GM03348 (cell line): ENCODE measurements around the gene SMYD5.
"Not testable (repeated sequence)": the region's sequence is repeated elsewhere in the genome, so short reads cannot be mapped to it uniquely, and the experiment has no call there.

Experiments
- DNase-seq: peaks from one replicate; pipeline ENCODE4 v3.0.0; 2012; ENCODE audit warnings: low spot score

SMYD5 gene

DNA sequence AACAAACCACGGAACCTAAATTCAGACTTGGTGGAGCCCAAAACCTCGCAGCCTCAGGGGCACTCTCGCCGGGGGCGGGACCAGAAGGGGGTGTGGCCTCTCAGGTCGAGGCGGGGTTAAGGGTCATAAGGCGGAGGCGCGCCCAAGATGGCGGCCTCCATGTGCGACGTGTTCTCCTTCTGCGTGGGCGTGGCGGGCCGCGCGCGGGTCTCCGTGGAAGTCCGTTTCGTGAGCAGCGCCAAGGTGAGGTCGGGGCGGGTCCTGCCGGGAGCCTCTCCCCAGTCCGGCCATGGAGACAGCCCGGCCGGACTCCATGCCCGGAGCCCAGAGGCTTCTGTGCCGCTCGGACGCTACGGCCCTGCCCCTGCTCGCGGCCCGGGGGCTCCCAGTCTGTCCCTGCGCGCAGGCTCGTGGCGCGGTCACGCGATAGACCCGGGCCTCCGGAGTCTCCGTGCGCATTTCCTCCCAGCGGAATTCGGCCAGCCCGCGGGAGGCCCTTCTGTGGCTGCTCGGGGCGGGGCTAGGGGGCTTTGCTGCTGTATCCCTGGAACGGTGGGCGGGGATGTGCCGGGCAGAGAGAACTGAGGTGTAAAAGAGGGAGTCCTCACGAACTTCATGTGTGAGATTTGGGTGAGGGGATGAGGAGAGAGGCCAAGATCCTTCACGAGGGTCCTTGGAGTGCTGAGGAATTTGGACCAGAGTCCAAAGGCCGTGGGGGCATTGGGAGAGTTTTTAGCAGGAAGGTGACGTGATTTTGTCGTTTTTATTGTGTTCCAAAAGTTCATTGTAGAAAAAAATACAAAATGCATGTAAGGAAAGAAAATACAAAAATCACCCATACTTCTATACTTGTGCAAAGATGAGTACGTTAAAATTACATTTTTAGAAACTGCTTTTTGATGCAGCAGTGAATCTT is at the start of gene SMYD5:
TSS of gene SMYD5 (plus strand) at position 126 of the 916 bp plus-strand sequence. CDS start at position 148, 22 bp downstream.
- peak; percentile 96 for DNase-seq

DNA sequence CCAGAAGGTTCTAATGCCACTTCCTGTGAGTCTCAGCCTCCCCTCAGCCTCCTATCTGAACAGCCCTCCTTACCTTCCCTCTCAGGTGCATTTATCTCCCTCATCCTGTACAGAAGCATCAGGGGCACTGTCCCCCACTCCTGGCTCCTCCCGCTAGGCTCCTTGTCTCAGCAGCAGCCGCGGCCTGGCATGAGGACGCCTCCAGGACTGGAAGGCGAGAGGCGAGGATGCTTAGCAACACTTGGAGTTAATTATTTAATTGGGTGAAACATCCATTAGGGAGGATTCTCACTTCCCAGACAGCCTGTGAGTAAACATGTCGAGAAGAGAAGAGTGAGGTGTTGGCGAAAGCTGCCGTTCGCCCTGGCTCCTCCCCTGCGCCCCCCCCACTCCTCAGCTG is 48.1 kb upstream of the SMYD5 start:
- DNase-seq: not testable (repeated sequence)

DNA sequence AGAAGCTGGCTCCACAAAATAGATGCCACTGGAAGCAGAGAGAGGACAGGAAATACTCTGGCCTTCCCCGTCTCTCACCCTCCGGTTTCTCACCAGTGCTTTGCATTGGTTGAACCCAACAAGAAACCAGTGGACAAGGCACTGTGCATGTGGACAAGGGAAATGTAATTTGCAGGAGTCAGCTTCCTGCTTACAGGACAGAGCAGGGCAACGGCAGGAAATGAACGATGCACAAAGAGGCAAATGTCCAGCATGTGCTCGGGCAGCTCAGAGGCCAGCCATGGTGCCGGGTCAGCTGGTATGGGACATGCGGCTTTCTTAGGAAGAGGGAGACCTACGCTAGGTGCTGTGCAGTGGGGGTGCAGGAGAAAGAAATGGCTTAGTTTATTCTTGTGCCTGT is 47.2 kb upstream of the SMYD5 start:
- DNase-seq: not testable (repeated sequence)

DNA sequence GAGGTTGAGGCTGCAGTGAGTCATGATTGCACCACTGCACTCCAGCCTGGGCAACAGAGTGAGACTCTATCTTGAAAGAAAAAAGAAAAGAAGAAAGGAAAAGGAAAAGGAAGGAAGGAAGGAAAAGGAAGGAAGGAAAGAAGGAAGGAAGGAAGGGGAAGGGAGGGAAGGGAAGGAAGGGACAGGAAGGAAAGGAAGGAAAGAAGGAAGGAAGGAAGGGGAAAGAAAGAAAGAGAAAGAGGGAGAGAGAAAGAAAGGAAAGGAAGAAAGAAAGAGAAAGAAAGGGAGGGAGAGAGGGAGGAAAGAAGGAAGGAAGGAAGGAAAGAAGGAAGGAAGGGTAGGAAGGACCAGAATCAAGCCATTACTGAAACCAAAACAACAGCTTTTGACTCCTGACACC is 45.7 kb upstream of the SMYD5 start:
- DNase-seq: not testable (repeated sequence)

DNA sequence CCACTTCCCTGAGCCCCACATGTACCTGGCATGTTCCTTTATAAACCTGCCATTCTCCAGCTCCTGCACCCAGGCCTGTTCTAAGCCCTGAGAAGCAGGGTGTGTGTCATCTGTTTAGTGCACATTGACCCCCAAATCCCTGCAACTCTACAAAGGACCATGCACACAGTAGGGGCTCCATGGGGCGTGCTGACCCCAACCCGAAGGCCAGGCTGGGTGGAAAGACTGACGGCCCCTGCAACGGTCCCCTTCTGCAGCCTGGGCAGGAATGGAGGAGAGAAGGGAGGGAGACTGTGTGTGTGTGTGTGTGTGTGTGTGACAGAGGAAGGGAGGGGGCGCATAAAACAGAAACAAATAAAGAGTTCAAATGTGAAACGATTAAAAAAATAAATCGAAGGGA is 43.7 kb upstream of the SMYD5 start:
- not testable (repeated sequence) for DNase-seq

DNA sequence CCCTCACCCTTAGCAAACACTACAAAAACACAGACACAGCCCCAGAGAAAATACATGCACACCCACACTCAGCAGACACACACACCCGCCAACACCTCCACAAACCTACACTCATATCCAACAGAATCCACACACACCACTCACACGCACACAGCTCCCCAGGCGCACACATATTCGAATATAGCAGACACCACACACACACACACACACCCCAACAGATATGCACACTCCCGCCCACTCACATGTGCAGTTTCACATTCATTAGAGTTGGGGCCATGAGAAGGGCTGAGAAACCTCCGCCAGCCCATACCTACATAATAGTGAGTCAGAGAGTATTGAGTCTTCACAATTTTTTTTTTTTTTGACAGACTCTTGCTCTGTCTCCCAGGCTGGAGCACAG is 41.1 kb upstream of the SMYD5 start:
- DNase-seq: no peak

DNA sequence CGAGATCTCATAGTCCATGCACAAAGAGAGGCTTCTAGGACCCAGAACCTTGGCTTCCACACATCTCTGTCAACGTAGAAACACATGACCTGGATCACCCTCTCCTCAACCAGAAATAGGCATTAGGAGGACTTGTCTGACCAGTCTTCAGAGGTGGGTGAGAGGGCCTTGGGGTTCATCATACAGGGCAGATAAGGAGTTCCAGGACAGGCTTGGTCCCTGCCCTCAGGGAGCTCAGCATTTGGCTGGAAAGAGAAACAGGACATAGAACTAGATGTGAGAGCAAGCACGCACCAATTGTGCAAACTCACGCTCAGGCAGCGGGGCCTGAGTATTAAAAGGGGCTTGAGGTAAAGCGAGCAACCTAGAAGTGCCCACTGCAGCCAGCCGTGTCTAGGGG is 40.3 kb upstream of the SMYD5 start:
- DNase-seq: no peak

DNA sequence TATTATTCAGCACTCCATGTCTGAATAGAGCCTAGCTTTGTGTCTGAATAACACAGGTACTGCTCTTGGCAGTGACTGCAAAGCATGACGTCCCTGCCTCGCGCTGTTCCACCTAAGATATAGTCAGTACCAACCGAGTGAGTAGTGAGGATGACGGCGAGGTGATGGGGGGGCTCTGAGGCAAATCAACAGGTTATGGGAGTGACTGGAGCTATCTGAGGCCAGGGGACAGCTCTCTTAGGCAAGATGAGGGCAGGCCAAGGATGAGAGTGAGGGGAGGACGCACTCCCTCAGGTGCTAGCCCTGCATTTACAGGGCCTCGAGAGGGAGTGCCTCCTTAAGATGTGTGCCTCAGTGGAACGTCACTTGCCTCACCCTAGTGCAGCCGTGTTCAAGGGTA is 39.8 kb upstream of the SMYD5 start:
- no peak for DNase-seq

DNA sequence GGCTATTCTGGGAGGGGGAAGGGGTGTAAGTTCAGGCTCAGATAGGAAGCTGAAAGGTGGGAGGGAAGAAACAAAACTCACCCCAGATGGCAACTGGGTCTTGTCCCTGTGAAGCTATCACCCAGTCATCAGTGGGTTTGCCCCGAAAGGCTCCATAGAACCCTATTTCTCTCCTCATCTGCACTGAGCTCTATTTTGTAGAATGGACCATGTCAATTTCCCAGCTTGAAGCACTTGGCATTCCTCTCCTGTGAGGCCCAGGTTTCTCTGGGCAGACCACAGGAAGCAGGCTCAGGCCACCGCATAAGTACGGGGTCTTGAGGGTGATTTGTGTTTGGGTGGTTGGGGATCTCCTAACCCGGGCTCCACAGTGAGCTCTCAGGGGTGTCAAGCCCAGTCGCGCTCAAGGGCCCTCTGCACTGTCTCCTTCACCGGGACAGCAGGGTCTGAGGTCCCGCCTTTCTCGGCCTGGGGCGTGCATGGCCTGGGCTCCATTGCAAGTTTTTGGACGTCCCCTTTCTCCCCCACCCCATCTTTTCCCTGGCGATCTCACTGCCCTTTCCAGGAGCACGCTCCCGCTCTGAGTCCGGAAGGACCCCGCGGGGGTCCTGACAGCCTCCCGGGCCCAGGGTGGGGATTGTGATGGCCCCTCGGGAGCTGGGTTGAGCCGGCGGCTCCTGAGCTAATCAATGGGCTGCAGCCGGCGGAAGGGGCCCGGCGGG is 38.9 kb upstream of the SMYD5 start:
- no peak for DNase-seq

DNA sequence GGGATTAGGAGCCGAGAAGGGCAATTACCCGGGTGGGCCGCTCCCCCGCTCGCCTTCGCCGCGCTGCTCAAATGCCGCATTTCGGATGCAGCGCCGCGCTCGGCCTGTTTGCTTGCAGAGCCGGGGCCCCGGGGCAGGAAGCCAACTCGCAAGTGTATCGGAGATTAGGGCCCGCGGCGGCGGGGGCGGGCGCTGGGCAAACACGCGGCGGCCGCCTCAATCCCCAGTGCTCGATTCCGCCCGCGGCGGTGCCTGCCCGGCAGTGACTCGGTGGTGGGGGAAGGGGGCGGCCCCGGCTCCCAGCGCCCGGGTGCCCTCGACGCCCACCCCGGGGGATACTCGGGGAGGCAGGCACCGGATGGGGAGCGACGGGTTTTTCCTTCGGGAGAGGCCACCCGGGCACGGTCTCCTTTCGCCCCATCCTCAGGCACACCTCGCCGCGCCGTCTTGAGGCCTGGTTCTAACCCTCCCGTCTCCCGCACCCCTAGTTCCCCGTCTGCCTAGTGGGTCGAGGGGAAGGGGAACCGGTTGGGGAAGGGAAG is 38.3 kb upstream of the SMYD5 start:
- peak; percentile 83 for DNase-seq

DNA sequence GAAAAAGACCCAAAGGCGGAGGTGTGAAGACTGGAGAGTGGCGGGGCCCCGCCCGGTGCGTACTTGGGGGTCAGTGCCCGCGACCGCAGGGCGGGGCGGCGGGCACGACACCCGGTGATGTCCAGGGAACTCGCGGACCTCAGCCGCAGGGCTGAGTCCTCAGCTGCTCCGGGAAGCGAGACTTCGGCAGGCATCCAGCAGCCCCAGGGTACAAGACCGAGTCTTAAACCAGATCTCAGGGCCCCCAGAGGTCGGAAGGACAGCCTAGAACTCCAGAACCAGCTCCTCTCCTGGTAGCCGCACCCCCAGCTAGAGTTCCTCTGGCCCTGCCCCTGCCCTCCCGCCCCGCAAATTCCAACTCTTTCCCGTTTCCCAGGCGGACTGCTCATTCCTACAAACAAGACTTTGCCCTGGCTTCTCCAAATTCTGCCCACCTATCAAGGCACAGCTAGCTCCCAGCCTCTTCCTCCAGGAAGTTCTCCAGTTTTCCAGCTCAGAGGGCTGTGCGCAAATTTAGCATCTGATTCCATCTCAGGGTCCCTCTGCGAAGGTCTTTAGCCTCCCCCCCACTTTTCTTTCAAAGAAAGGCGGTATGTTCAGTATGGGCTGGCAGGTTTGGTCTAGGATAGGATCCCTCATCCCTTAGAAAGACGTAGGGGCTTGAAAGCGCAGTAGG is 37.7 kb upstream of the SMYD5 start:
- peak; percentile 34 for DNase-seq

DNA sequence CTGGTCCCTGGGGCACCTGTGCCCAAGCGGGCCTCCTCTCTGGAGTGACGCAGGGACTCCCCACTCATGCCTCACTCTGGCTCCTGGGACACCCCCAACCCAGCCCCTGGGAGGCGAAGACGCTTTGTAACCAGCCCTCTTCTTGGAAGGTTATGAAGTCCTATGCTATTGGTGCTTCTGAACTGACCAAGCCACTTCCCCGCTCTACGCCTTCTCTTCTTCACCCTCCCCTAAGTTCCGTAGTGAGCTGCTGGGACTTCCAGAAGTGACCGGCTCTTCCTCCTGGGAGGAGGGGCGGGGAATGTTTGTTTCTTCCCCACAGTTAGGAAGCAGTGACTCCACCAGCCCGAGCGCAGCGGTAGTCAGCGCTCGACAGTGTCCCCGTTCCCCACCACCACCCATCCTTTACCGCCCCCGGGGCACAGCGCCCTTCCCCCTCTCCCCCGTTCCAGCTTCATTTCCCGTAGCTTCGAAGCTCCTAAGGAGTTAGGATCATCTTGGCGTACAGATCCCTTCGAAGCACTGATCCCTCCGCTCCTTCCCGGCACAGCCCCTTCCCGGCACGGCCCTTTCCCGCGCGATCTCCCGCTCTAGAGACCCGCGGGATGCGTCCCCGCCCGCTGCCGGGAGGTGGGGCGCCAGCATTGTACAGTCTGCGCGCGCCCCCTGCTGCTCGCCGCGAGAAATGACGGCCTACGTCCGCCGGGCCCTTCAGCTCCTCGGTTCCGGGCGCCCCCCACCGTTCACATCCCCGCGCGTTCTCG is 37.0 kb upstream of the SMYD5 start:
- peak; percentile 98 for DNase-seq

DNA sequence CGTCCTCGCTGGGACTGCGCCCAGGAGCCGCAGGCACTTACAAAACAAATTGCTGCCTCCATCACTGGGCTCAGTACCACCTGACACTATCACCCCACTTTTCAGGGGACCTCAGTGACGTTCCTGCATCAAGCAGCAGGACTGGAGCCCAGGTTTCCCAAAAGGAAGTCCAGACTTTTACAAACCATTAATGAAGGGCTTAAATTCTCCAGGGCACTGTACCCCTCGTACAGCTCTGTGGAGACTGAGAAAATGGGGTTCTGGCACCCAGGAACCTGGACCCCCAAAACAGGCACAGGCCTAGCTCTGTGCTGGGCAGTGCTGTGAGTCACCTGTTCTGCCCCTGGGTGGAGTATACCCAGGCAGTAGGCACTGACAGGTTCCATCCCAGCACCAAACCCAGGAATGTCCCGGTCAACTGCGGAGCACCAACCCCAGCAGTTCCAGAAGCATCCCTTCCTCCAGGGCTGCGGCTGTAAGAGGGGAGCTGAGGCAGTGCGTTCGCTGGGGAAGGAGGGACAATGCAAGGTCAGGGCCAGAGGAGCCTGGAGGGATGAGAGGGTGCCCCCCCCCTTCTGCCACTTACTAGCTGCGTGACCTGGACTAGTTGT is 36.3 kb upstream of the SMYD5 start:
- DNase-seq: no peak

DNA sequence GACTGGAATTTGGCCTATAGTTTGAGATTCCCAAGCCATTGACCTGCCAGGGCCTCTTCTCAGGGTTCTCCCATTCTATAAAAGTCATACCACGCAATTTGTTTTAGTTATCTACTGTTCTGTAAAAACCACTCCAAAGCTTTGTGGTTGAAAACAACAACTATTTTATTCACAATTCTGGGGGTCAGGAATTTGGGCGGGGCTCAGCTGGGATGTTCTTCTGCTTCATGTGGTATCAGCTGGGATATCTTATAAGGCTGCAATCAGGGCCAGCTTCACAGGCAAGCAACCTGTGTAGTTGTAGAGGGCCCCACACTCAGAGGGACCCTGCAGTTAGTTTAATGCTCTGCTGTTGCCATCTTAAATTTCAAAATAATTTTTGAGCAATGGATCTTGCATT is 28.1 kb upstream of the SMYD5 start:
- no peak for DNase-seq

DNA sequence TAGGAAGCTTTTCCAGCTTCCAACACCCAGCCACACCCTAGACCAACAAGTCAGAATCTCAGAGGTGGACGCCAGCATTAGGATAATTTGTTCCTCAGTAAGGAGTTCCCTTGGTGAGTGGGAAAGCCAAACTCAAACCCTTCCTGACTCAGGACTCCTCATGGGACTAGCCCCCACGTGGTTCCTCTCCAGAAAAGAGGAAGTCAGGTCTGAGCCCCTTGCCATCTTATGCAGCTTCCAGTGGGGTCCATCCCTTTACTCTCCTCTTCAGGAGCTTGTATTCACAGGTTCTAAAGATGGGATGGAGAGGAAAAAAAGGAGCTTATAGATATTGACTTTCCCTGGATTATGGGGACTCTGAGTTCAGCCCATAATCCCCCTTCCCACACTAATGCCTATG is 26.5 kb upstream of the SMYD5 start:
- DNase-seq: no peak

DNA sequence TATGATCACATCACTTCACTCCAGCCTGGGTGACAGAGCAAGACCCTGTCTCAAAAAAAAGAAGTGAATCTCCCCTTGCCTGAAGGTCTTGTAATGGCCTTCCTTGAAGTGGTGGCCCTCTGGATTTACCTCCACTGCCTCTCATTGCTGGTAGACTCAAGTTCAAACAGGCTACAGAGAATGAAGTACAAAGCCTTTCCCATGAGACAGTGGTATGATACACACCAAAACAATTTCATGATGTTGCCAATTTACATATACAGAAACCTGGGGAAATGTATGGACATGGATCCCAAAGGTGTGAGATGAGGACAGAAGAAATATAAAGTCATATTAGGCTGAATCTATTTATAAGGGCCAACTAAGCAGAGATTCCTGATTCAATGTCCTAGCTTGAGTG is 16.5 kb upstream of the SMYD5 start:
- DNase-seq: no peak

DNA sequence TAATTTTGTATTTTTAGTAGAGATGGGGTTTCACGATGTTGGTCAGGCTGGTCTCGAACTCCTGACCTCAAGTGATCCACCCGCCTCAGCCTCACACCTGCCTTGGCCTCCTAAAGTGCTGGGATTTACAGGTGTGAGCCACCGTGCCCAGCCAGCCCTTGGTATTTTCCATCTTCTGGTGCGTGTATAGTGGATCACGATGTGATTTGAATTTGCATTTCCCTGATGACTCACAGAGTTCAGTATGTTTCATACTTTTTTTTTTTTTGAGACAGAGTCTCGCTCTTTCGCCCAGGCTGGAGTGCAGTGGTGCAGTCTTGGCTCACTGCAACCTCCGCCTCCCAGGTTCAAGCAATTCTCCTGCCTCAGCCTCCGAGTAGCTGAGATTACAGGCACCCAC is 13.8 kb upstream of the SMYD5 start:
- DNase-seq: not testable (repeated sequence)

DNA sequence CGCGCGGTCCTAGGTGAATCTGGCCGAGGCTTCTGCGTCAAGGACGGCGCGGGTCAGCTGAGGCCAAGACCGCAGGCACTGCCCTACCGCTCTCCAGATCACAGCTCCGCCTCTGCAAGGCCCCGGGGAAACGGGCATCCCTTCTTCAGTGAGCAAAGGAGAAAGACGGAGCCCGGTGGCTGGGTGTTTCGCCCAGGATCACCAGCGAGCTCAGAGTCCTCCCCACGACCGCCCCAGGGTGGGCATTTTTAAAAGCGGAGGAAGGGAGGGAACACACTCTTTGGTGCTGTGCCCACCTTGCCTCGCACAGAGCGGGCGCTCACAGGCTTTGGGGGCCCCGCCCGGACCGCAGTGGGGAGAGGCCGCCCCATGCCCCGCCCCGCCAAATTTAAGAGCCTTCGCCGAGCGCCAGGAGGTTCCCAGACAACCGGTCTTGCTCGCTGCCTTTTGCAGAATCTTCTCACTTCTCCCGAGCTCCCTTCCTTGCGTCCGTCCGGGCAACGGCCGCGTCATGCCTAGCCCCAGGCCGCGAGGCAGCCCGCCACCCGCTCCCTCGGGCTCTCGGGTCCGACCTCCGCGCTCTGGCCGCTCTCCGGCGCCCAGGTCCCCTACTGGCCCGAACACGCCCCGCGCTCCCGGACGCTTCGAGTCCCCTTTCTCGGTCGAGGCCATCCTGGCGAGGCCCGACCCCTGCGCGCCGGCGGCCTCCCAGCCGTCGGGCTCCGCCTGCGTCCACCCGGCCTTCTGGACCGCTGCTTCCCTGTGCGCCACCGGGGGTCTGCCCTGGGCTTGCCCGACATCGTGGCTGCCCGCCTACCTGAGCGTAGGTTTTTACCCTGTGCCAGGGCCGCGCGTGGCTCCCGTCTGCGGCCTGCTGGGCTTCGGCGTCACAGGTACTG is 11.6 kb upstream of the SMYD5 start, which contains the start of gene NOTO:
TSS of gene NOTO (plus strand) at position 419 of the 899 bp plus-strand sequence. CDS start at position 512, 93 bp downstream.
- DNase-seq: peak; percentile 34

DNA sequence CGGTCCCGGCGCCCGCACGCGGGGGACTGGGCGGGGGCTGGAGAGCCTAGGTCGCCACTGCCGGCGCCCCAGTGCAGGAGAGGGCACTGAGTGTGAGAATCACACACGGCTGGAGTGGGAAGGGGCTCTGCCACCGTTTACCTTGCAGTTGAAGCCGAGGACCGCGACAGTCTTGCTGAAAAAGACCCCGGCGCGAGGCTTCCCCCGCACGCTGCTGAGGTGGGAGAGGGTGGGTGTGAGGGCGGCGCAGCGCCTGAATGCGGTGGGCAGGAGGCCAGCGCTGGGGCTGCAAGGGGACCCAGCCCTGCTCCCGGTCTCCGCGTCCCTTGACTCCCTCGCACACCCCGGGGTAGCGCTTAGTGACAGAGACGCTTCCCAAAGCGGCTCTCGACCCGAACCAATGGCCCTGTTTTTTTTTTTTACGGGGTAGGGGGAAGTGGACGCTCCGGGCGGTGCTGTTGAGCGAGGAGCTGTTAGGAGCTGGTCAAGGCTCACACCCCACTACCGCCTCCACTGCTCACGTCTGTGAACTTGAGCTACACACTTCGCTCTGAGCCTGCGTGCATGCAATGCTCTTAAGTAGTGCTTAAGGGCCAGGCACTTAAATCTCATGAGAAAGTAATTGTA is 10.9 kb upstream of the SMYD5 start:
- no peak for DNase-seq

DNA sequence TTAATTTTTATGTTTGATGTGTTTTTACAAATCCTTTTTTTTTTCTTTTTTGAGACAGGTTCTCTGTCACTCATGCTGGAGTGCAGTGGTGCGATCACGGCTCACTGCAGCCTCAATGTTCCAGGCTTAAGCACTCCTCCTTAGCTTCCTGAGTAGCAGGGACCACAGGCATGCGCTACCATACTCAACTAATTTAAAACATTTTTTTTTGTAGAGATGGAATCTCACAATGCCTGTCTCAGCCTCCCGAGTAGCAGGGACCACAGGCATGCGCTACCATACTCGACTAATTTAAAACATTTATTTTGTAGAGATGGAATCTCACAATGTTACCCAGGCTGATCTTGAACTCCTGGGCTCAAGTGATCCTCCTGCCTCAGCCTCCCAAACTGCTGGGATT is 8.4 kb upstream of the SMYD5 start:
- no peak for DNase-seq
